ENCODE data around the gene GFPT1.

DNA sequence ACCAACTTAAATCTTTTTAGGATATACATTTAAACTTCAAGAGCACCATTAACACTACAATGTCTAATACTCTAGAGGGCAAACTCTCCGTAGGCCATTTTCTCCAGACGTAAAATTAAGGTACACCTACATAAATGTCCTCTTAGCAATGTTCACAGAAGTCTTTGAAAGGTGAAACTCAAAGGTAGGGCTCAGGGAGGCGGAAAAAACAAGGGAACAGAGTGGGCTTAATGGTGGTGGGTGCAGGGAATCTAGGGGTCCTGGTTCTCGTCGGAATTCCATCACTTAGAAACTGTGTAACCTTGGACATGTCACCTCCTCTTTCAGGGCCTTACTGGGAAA lies 49.5 kb upstream of the GFPT1 start:
- TF ChIP-seq, protein P1, sequence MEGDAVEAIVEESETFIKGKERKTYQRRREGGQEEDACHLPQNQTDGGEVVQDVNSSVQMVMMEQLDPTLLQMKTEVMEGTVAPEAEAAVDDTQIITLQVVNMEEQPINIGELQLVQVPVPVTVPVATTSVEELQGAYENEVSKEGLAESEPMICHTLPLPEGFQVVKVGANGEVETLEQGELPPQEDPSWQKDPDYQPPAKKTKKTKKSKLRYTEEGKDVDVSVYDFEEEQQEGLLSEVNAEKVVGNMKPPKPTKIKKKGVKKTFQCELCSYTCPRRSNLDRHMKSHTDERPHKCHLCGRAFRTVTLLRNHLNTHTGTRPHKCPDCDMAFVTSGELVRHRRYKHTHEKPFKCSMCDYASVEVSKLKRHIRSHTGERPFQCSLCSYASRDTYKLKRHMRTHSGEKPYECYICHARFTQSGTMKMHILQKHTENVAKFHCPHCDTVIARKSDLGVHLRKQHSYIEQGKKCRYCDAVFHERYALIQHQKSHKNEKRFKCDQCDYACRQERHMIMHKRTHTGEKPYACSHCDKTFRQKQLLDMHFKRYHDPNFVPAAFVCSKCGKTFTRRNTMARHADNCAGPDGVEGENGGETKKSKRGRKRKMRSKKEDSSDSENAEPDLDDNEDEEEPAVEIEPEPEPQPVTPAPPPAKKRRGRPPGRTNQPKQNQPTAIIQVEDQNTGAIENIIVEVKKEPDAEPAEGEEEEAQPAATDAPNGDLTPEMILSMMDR (IDR thresholded peaks at IDR 0.05): no peak
- TF ChIP-seq POLR2A (IDR thresholded peaks at IDR 0.05): no peak
- TF ChIP-seq POLR2AphosphoS5 (IDR thresholded peaks at IDR 0.05): no peak
- TF ChIP-seq EP300 (IDR thresholded peaks at IDR 0.05): no peak

Data from stomach (tissue), 4 donors.